ENCODE results near the gene LSM10. TPM values are rescaled to one million over a fixed set of nuclear protein-coding genes. Genes with fewer than 3 reads are reported as not detected.

LSM10 gene
- total RNA-seq, 1 experiment from 2014 or later: 42.2 TPM

- H3K36me3 Mint-ChIP-seq (ENCODE audit: insufficient read depth in 1 of 3, low read depth in 3 of 3): 0 out of 7 replicates have a peak, but pooled peaks cover 0 to under 1% (median 0%) of the 10 kb centered on the region in 3 experiments
- peaks cover 1% of the 10 kb centered on the region; the same call in 1 of the 2 replicates for H3K27me3 Mint-ChIP-seq (ENCODE audit: low read depth)
- no peaks in the 10 kb centered on the region for H3K9me3 ChIP-seq (ENCODE audit: control insufficient read depth, low read depth, low read length)
- no peak overlapping the region for H2BK120ac ChIP-seq (ENCODE audit: low read depth, low read length, poor library complexity, severe bottlenecking)
- no peaks in the 10 kb centered on the region; a peak in 1 of 5 replicates for H3K9me3 Mint-ChIP-seq
- no peak overlapping the region for H2BK5ac ChIP-seq (ENCODE audit: insufficient read length, low read length)
- H3K23me2 ChIP-seq (ENCODE audit: insufficient read length, low read depth, low read length, poor library complexity, severe bottlenecking): peaks cover 9% of the 10 kb centered on the region
- H3K4me1 ChIP-seq (ENCODE audit: insufficient read depth, low read length): no peaks in the 10 kb centered on the region
- no peak overlapping the region for H3K9ac ChIP-seq (ENCODE audit: extremely low read depth, insufficient read length, low read length)
- no peak overlapping the region for H3K27ac ChIP-seq (ENCODE audit: insufficient read length, low read depth, low read length)
- no peak overlapping the region for H3K56ac ChIP-seq (ENCODE audit: insufficient read length, low read depth, low read length)
- H3K23ac ChIP-seq (ENCODE audit: insufficient read length, low read depth, low read length): no peak overlapping the region
- H3K4me2 ChIP-seq (ENCODE audit: insufficient read depth, insufficient read length, low read length): no peak overlapping the region
- H4K8ac ChIP-seq (replicated peaks; ENCODE audit: insufficient read length, low read depth, low read length): no peak overlapping the region
- no peak overlapping the region for H3T11ph ChIP-seq (ENCODE audit: low read length)
- H3K4ac ChIP-seq (ENCODE audit: low read depth, low read length): no peak overlapping the region
- TF ChIP-seq, protein P1, sequence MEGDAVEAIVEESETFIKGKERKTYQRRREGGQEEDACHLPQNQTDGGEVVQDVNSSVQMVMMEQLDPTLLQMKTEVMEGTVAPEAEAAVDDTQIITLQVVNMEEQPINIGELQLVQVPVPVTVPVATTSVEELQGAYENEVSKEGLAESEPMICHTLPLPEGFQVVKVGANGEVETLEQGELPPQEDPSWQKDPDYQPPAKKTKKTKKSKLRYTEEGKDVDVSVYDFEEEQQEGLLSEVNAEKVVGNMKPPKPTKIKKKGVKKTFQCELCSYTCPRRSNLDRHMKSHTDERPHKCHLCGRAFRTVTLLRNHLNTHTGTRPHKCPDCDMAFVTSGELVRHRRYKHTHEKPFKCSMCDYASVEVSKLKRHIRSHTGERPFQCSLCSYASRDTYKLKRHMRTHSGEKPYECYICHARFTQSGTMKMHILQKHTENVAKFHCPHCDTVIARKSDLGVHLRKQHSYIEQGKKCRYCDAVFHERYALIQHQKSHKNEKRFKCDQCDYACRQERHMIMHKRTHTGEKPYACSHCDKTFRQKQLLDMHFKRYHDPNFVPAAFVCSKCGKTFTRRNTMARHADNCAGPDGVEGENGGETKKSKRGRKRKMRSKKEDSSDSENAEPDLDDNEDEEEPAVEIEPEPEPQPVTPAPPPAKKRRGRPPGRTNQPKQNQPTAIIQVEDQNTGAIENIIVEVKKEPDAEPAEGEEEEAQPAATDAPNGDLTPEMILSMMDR (conservative IDR thresholded peaks at IDR 0.05): no peak
- DNase-seq: no peak
- no peak overlapping the region for H2AFZ ChIP-seq (ENCODE audit: low read length)
- no peaks in the 10 kb centered on the region for H3K79me2 ChIP-seq (ENCODE audit: insufficient read depth, low read length)
- no peak overlapping the region for H4K5ac ChIP-seq (ENCODE audit: insufficient read length, low read depth, low read length)
- H4K91ac ChIP-seq (ENCODE audit: insufficient read length, low read depth, low read length): no peak overlapping the region
- H3K4me3 Mint-ChIP-seq: no peak overlapping the region
- H3K18ac ChIP-seq (ENCODE audit: insufficient read length, low read depth, low read length): no peak overlapping the region
- no peak overlapping the region for H3K14ac ChIP-seq (ENCODE audit: insufficient read depth, low read length)
- H2BK12ac ChIP-seq (ENCODE audit: insufficient read length, low read depth, low read length): no peak overlapping the region
- H2BK20ac ChIP-seq (ENCODE audit: low read depth, low read length, poor library complexity, severe bottlenecking): no peak overlapping the region
- no peaks in the 10 kb centered on the region for H4K20me1 ChIP-seq (ENCODE audit: control insufficient read depth, insufficient read depth, insufficient read length)
- H2BK15ac ChIP-seq (ENCODE audit: low read depth, low read length): no peak overlapping the region
- H2AK5ac ChIP-seq (ENCODE audit: insufficient read length, low read length): no peak overlapping the region
- H3K27ac Mint-ChIP-seq: no peak overlapping the region
- no peaks in the 10 kb centered on the region for H3K79me1 ChIP-seq (ENCODE audit: insufficient read depth, low read depth, low read length, poor library complexity, severe bottlenecking)
- no peaks in the 10 kb centered on the region for H3K27me3 ChIP-seq (ENCODE audit: insufficient read depth, low read length)
- peaks cover 10 to 18% of the 10 kb centered on the region in 2 experiments for H3K4me1 Mint-ChIP-seq
Observed at GRCh38 chr1:36447450-36447849, 49.7 kb upstream of the LSM10 start.
